ENCODE results near the gene LZTR1.
"Not testable (repeated sequence)": the region's sequence is repeated elsewhere in the genome, so short reads cannot be mapped to it uniquely, and the experiment has no call there.

Gene LZTR1

GRCh38 chr22:20981787-20982562 is at the start of gene LZTR1:
TSS of gene LZTR1 (plus strand) at chr22:20982297. CDS start at chr22:20982372, 75 bp downstream.
- peak in 1 of 2 donors; percentile 48 for DNase-seq (ENCODE audit: low read depth in 2 of 2, low spot score in 1 of 2)

DNA sequence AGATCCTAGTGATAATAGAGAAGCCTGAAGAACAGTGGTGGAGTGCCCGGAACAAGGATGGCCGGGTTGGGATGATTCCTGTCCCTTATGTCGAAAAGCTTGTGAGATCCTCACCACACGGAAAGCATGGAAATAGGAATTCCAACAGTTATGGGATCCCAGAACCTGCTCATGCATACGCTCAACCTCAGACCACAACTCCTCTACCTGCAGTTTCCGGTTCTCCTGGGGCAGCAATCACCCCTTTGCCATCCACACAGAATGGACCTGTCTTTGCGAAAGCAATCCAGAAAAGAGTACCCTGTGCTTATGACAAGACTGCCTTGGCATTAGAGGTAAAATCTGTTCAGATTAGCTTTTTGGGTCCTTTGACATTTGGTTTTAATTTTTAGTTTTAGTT is 48.2 kb upstream of the LZTR1 start:
- DNase-seq (ENCODE audit: low read depth in 2 of 2, low spot score in 1 of 2): no peak

GRCh38 chr22:20935049-20935448 is 47.0 kb upstream of the LZTR1 start:
- DNase-seq (ENCODE audit: low read depth in 2 of 2, low spot score in 1 of 2): not testable (repeated sequence)

GRCh38 chr22:20935780-20936539 is 46.1 kb upstream of the LZTR1 start:
- not testable (repeated sequence) for DNase-seq (ENCODE audit: low read depth in 2 of 2, low spot score in 1 of 2)

DNA sequence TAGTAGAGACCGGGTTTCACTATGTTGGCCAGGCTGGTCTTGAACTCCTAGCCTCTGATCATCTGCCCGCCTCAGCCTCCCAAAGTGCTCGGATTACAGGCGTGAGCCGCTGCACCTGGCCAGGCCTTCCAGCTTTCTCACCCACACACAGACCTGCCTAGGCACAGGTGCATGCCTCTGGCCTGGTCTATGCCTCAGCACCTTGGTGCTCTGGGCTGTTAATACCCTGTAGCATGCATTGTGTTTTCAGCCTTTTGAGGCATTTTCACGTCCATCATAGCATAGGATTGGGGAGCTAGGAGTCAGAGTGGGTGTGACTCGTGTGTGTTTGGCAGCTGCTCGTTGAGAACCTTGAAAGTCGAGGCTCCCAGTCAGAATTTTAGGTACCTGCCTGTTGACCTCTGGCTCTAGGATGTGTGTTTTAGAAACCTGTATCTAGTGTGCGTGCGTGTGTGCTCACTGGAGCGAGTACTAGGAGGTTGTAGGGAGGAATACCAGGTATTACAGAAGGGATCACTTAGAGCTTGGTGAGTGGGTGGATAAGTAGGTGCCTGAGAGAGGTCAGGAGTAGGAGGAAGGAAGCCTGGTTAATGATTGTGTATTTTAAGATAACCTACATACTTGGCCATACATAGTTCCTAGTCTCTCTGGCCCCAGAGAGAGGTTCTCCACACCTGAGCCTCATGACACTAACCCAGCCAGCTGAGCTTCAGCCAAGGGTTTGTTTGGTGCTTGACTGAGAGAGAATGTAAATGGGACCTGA is 44.9 kb upstream of the LZTR1 start:
- no peak for DNase-seq (ENCODE audit: low read depth in 2 of 2, low spot score in 1 of 2)

DNA sequence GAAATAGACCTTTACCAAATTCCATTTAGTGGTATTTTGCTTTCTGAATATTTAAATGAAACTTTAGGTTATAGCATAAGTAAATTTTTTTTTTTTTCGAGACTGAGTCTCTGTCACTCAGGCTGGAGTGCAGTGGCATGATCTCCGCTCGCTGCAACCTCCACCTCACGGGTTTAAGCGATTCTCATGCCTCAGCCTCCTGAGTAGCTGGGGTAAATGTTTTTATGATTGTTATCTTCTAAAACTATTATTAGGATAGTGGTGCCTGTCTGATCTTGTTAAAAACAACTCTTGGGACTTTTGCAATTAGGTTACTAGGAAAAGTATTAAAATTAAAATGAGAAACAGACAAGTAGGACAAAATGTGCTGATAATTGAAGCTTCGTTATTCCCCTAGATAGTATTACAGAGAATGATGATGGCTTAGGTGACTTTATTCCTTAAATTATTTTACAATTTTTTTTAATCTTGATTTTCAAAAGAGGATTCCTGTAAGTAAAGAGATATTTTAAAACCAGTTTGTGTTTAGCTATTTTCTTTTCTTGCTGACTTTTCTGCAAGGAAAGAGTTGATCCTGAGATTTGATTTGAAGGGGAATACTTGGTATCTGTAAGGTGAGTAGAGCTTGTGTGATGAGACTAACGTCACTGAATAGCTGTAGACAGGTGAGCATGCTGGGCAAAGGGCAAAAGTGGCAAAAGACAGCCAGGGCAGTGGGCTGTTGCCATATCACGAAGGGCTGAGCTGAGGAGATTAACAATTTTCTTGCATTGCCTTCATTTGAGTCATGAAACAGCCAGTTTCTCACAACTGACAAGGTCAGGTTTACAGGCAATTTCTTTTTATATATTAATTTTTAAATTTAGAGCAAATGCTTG is 44.1 kb upstream of the LZTR1 start:
- DNase-seq (ENCODE audit: low read depth in 2 of 2, low spot score in 1 of 2): no peak

DNA sequence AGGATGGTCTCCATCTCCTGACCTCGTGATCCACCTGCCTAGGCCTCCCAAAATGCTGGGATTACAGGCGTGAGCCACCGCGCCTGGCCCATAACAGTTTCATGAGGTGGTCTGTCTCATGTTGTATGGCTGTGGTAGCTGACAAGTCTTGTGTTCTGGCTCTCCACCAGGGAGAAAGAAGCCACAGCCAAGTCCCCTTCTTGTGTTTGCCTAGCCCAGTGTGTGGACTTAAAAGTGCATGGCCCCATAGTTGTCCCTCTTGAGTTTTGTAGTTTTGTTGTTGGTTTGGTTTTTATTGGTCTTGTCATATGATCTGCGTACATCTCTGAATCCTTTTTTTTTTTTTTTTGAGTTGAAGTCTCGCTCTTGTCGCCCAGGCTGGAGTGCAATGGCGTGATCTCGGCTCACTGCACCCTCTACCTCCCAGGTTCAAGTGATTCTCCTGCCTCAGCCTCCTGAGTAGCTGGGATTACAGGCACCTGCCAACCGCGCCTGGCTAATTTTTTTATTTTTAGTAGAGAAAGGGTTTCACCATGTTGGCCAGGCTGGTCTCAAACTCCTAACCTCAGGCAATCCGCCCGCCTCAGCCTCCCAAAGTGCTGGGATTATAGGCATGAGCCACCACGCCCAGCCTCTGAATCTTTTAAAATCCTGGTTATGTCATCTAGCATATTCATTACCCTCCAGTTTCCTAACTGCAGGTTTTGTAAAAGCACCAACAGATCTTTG is 42.5 kb upstream of the LZTR1 start:
- DNase-seq (ENCODE audit: low read depth in 2 of 2, low spot score in 1 of 2): not testable (repeated sequence)

- DNase-seq (ENCODE audit: low read depth in 2 of 2, low spot score in 1 of 2): no peak
Measured at GRCh38 chr22:20940186-20940651, 41.9 kb upstream of the LZTR1 start.

DNA sequence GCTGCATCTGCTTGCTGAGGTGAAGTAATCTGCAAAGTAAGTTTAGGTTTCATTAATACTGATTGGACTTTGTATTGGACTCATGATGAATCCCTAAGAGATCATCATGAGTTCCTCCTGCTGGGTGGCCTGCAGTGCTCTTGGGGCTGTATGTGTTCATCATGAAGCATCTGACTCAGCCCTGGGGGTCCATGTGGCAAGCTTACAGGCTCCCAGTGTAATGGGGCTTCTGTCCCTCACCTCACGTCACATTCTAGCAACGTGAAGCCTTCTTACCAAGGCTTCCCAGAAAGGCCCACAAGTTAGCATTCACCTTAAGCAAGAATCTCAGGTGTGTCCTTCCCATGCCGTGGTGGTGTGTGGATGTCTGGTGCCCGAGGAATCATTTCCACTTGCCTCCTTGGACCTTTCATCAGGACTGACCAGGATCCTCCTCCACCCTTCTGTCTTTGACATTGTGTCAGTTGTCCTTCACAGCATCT is 41.2 kb upstream of the LZTR1 start:
- DNase-seq (ENCODE audit: low read depth in 2 of 2, low spot score in 1 of 2): no peak

- not testable (repeated sequence) for DNase-seq (ENCODE audit: low read depth in 2 of 2, low spot score in 1 of 2)
Measured at GRCh38 chr22:20942203-20942902, 39.7 kb upstream of the LZTR1 start.

GRCh38 chr22:20943104-20943933 is 38.8 kb upstream of the LZTR1 start:
- no peak for DNase-seq (ENCODE audit: low read depth in 2 of 2, low spot score in 1 of 2)

DNA sequence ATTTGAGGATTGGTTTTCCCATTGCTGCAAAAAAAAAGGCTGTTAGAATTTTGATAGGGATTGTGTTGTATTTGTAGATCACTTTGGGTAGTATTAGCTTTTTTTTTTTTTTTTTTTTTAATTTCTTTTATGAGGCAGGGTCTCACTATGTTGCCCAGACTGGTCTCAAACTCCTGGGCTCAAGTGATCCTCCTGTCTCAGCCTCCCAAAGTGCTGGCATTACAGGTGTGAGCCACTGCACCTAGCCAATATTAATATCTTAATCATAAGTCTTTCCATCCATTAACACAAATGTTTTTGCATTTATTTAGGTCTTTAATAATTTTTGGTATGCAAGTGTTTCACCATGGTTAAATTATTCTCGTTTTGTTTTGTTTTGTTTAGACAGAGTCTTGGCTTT is 38.1 kb upstream of the LZTR1 start:
- no peak for DNase-seq (ENCODE audit: low read depth in 2 of 2, low spot score in 1 of 2)

GRCh38 chr22:20945578-20945934 is 36.5 kb upstream of the LZTR1 start:
- no peak for DNase-seq (ENCODE audit: low read depth in 2 of 2, low spot score in 1 of 2)

DNA sequence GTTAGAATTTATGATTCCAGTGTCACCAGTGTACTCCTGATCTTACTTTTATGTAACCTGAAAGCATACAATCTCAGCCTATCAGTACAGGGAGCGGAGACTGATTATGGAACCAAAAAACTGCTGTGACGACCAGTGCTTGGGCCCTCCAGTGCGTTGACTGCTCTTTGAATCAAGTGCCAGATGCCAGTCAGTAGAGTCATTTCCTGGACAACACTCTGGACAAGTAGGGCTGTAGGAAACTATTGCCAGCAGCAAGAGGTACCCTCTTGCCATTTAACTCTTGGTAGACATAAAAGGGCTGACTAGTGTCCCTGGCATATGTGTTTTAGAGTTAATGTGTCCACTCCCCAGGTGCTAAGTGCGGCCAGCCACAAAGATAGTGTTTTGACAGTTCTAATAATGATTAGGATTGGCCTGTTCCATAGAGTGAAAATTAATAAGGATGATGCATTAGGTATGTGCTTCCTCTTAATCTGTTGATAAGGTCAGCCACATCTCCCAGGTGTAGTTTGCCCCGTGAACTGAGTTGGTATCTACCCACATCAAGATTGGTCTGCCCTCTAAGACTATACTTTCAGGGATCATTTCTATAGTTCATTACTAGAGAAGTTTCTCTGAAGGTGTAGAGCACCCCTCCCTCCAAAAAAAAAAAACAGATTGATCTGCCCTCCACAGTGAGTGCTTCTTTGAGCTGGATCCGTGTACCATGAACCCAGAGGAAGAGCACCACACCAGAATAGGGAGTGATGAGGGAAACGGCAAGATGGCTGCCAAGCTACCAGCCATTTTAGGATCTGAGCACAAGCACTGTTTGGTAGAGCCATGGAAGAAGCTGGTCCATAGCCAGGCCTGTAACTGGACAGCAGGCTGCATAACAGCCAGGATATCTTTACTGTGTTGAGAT is 35.8 kb upstream of the LZTR1 start:
- no peak for DNase-seq (ENCODE audit: low read depth in 2 of 2, low spot score in 1 of 2)

DNA sequence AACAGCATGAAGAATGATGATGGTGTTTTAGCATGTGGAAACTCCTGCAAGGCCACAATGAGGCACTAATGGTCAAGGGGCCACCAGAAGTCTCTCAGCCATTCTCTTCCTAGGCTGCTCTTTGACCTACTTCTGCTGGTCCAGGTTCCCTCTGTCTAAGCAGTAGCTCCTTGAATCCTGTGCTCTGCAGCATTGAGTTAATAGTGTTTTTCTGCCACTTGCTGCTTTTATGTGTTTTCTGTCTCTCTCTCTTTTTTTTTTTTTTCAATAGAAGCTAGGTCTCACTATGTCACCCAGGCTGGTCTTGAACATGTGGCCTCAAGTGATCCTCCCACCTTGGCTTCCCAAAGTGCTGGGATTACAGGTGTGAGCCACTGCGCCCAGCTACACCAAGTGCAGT is 35.1 kb upstream of the LZTR1 start:
- DNase-seq (ENCODE audit: low read depth in 2 of 2, low spot score in 1 of 2): no peak

DNA sequence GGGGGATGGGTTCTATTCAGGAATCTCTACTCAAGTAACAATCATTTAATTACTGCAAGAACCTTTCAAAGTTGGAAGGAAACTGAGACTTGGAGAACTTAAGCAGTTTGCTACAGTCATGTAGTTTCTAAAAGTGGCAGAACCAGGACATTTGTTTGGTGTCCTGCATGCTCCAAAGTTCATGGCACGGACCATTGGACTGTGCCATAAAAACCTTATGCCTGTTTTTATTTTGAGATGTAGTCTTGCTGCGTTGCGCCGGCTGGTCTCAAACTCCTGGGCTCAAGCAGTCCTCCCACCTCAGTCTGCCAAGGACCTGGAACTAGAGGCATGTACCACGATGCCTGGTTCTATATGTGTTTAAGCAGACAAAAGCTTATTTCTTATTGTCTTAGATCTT is 33.6 kb upstream of the LZTR1 start:
- DNase-seq (ENCODE audit: low read depth in 2 of 2, low spot score in 1 of 2): no peak

- no peak for DNase-seq (ENCODE audit: low read depth in 2 of 2, low spot score in 1 of 2)
Measured at GRCh38 chr22:20948989-20949388, 33.1 kb upstream of the LZTR1 start.

All from stimulated activated CD8-positive, alpha-beta memory T cell treated with anti-CD3 and anti-CD28 coated beads, Interleukin-4, amount 100 ng/mL, for 4 hours (primary cell).